Parathyroid adenoma (tissue), 2 donors: Measurements from ENCODE around the gene TMUB1.
A peak's percentile ranks its signal among the peaks of the same experiment; 100 is the strongest.

Experiments used
- H2AFZ ChIP-seq: fragments of 300-600 bp; sonication (generic); one replicate; pipeline ENCODE4 v1.7.0; 2017; ENCODE audit warnings: antibody characterized with exemption, mild to moderate bottlenecking
- H3K27ac ChIP-seq: fragments of 300-600 bp; sonication (generic); one replicate; pipeline ENCODE4 v1.7.0; 2017
- H3K27me3 ChIP-seq: fragments of 300-600 bp; sonication (generic); one replicate; pipeline ENCODE4 v1.7.0; 2017; ENCODE audit warnings: low read length; ENCODE audit not compliant: control insufficient read depth, insufficient read depth
- H3K36me3 ChIP-seq: fragments of 300-600 bp; sonication (generic); one replicate; pipeline ENCODE4 v1.7.0; 2017; ENCODE audit warnings: low read length; ENCODE audit not compliant: control insufficient read depth, insufficient read depth
- H3K4me1 ChIP-seq: fragments of 300-600 bp; sonication (generic); one replicate; pipeline ENCODE4 v1.7.0; 2017; ENCODE audit warnings: control low read depth
- H3K4me2 ChIP-seq: fragments of 300-600 bp; sonication (generic); one replicate; pipeline ENCODE4 v1.7.0; 2017; ENCODE audit warnings: low read length
- H3K4me3 ChIP-seq: fragments of 300-600 bp; sonication (generic); one replicate; pipeline ENCODE4 v1.7.0; 2017; ENCODE audit warnings: low read depth, low read length
- H3K79me2 ChIP-seq: fragments of 300-600 bp; sonication (generic); one replicate; pipeline ENCODE4 v1.7.0; 2017; ENCODE audit warnings: control low read depth
- H3K9ac ChIP-seq: fragments of 300-600 bp; sonication (generic); one replicate; pipeline ENCODE4 v1.7.0; 2017; ENCODE audit warnings: mild to moderate bottlenecking
- H3K9me3 ChIP-seq: fragments of 300-600 bp; sonication (generic); one replicate; pipeline ENCODE4 v1.7.0; 2017; ENCODE audit warnings: low read length; ENCODE audit not compliant: control insufficient read depth
- TF ChIP-seq, protein P1 (sequence below): fragments of 300-600 bp; sonication (generic); IDR thresholded peaks from one replicate; pipeline ENCODE4 v1.7.0; 2017; ENCODE audit warnings: antibody characterized with exemption, mild to moderate bottlenecking
- donor health status: primary hyperparathyroidism.

The TMUB1 gene

DNA sequence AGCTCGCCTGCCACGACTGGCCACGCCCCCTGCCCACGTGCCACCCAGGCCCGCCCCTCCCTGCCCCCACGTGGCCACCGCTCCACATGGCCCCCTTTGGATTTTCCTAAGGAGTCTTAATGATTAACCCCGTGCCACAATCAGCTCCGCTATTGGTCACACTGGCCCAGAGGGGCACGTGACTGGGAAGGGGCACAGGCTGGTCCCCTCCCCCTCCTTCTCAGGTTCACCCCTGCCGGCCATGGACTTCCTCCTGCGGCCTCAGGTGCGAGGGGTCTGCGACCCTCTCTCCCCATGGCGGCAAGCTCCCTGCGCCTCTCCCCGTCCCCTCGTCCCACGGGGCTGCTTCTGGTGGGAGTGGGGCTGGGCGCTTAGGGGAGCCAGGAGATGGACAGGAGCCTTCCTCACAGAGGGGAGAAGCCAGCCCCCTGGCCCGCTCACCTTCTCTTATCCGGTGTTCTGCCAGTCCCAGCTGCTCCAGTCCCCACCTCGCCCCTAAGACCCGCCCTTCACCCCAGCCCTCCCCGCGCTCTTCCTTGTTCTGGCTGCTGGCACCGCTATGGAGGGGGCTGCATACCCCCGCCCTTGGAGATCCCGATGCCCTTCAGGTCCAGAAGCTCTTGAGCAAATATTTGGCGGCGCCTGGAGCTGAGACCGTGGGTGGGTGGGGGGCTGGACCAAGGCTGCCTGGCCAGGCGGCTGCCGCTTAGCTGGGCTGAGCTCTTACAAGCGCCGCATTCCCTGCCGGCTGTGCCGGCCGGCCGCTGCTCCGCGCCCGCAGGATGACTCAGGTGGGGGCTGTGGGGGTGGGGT is 20.7 kb downstream of the TMUB1 start:
- H3K4me1 ChIP-seq: peaks cover 68% of the 10 kb centered on the region
- H3K9me3 ChIP-seq: no peaks in the 10 kb centered on the region
- peak overlapping the region; percentile 91 for H3K4me2 ChIP-seq
- no peaks in the 10 kb centered on the region for H3K27me3 ChIP-seq
- TF ChIP-seq, protein P1, sequence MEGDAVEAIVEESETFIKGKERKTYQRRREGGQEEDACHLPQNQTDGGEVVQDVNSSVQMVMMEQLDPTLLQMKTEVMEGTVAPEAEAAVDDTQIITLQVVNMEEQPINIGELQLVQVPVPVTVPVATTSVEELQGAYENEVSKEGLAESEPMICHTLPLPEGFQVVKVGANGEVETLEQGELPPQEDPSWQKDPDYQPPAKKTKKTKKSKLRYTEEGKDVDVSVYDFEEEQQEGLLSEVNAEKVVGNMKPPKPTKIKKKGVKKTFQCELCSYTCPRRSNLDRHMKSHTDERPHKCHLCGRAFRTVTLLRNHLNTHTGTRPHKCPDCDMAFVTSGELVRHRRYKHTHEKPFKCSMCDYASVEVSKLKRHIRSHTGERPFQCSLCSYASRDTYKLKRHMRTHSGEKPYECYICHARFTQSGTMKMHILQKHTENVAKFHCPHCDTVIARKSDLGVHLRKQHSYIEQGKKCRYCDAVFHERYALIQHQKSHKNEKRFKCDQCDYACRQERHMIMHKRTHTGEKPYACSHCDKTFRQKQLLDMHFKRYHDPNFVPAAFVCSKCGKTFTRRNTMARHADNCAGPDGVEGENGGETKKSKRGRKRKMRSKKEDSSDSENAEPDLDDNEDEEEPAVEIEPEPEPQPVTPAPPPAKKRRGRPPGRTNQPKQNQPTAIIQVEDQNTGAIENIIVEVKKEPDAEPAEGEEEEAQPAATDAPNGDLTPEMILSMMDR: no peak
- H3K27ac ChIP-seq: peak overlapping the region; percentile 100
- peak overlapping the region; percentile 83 for H3K9ac ChIP-seq
- peak overlapping the region; percentile 53 for H3K4me3 ChIP-seq
- H2AFZ ChIP-seq: no peak overlapping the region
- H3K36me3 ChIP-seq: no peaks in the 10 kb centered on the region
- peaks cover 2% of the 10 kb centered on the region for H3K79me2 ChIP-seq

DNA sequence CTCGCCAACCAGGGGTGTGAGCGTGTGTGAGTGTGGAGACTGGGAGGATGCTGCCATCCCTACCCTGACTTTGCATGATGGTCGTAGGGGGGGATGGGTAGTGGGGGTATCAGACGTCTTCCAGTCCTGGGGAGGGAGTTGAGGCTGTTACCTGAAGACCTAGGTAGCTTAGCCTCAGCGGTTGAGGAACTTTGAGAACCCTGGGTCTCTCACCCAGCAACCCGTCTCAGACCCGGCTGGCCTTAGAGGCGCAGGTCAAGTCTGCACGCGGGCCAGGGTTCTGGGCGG is 21.2 kb downstream of the TMUB1 start:
- Histone ChIP-seq H3K4me1 (peaks cover 67% of the 10 kb centered on the region), H3K79me2 (peaks cover 2% of the 10 kb centered on the region), H3K27ac (peak overlapping the region; percentile 100), H3K27me3 (no peaks in the 10 kb centered on the region), H3K9me3 (no peaks in the 10 kb centered on the region), H3K4me3 (peak overlapping the region; percentile 53), H3K36me3 (no peaks in the 10 kb centered on the region), H3K4me2 (peak overlapping the region; percentile 91), H3K9ac (no peak overlapping the region), H2AFZ (no peak overlapping the region)
- TF ChIP-seq, protein P1: no peak

DNA sequence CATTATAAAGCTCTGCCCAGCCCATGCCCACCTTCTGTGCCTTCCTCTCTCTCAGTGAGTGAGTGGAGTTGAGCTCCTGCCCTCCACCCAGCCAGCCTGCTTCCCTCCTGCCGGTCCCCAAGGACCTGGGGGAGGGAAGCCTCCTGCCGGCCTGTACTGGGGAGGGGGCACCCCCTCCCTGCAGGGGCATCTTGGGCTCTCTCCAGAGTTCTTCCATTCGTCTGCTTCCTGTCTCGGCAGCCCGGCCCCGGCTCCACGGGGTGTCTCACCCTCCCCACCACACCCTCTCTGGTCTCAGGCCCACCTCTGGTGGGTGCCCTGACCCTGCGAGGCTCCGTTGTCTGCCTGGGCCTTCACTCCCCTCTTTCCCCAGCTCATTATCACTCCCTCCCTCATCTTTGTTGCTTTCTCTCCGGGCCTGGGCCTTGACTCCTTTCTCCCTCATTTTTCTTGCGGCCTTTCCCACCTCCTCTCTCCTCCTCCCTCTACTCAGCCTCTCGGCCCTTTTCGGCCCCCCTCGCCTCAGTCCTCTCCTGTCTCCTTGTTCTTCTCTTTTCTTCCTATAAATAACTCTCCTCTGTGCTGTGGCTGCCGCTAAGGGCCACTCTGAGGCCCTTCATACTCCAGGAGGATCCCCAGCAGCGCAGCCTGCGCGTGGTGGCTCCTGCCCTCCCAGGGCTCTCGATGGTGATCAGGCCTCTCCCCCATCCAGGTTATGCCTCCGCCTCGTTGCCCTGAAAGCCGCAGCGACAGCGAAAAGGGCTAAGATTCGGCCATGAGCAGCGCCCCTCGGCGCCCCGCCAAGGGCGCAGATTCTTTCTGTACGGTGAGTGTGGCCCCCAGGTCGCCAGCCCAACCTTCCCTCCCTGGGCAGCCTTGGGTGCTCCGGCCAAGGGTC is 21.8 kb downstream of the TMUB1 start:
- TF ChIP-seq, protein P1: no peak
- no peaks in the 10 kb centered on the region for H3K36me3 ChIP-seq
- peak overlapping the region; percentile 91 for H3K4me2 ChIP-seq
- peak overlapping the region; percentile 53 for H3K4me3 ChIP-seq
- H2AFZ ChIP-seq: no peak overlapping the region
- no peaks in the 10 kb centered on the region for H3K27me3 ChIP-seq
- H3K4me1 ChIP-seq: peaks cover 64% of the 10 kb centered on the region
- H3K27ac ChIP-seq: peak overlapping the region; percentile 100
- H3K79me2 ChIP-seq: peaks cover 2% of the 10 kb centered on the region
- no peak overlapping the region for H3K9ac ChIP-seq
- no peaks in the 10 kb centered on the region for H3K9me3 ChIP-seq

DNA sequence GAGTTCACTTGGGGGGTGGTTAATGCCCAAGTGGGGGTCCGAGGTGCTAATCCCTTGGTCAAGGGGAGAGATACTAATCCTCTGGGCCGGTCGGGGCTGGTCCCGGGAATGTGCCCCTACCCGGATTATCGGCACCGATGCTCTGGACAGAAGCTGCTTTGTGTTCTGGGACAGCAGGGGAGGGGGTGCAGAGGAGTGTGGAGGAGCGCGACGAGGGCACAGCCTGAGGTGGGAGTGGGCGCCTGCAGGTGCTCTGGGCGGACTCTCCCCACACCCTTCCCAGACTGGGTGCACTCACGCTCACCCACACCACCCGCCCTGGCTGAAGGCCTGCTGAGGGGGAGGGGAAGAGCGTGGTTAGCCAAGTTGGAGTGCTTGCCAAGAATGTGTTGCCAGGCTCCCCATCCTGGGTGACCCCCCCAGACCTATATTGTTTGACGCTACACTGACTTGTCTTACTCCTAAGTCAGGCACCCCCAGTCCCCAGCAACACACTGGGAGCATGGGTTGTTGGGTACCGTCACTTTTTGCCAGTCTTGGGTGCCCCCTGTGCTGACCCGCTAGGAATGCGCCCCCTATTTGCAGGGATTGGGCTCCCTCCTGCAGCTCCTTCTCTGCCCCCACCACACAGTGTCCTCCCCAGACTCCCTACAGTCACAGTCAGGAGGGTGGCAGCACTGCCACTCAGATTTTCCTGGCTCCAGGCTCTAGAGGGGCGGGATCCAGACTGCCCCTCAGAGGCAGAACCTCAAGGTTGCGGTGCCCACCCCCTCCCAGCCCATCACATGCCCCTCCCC is 22.7 kb downstream of the TMUB1 start:
- no peaks in the 10 kb centered on the region for H3K36me3 ChIP-seq
- no peak overlapping the region for H2AFZ ChIP-seq
- no peaks in the 10 kb centered on the region for H3K9me3 ChIP-seq
- H3K4me3 ChIP-seq: peak overlapping the region; percentile 87
- peak overlapping the region; percentile 78 for H3K9ac ChIP-seq
- H3K27me3 ChIP-seq: no peaks in the 10 kb centered on the region
- peaks cover 2% of the 10 kb centered on the region for H3K79me2 ChIP-seq
- H3K4me1 ChIP-seq: peaks cover 55% of the 10 kb centered on the region
- H3K27ac ChIP-seq: peak overlapping the region; percentile 100
- H3K4me2 ChIP-seq: peak overlapping the region; percentile 91
- TF ChIP-seq, protein P1: peak; percentile 31
